ENCODE measurements around the gene REG3G. TPM values are rescaled to one million over a fixed set of nuclear protein-coding genes. Genes with fewer than 3 reads are reported as not detected.

Gene REG3G
- total RNA-seq, 6 experiments from 2014 or later = not detected

GRCh38 chr2:79000008-79000576 lies 25.4 kb upstream of the REG3G start:
- Mint-ChIP-seq H3K4me3 (no peak overlapping the region), H3K9me3 (peaks cover 3% of the 10 kb centered on the region; the same call in 1 of the 2 replicates), H3K4me1 (ENCODE audit: low read depth) (no peaks in the 10 kb centered on the region), H3K27me3 (ENCODE audit: insufficient read depth) (no peaks in the 10 kb centered on the region; the same call in 1 of the 2 replicates), H3K27ac (no peak overlapping the region), H3K36me3 (ENCODE audit: low read depth) (no peaks in the 10 kb centered on the region)
- TF ChIP-seq CTCF (IDR thresholded peaks at IDR 0.05) = no peak
- no peak for DNase-seq

DNA sequence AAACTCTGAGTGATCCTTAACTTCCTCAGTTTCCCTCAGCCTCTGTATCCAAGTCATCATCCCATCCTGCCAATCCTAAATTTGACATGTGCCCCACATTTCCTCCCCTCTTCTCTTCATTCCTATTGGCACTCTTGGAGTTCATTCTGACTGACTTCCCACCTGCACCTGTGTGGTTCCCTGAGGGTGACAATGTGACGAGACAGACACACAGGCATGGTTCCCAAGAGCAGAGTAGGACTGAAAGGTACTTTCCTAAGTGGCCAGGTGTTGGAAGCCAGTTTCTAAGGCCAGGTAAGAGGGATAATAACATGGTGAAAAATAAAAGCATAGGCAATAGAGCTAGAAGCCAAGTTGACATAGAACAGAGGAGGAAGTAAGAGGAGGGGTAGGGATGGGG lies 24.2 kb upstream of the REG3G start:
- no peaks in the 10 kb centered on the region for H3K4me1 Mint-ChIP-seq (ENCODE audit: low read depth)
- no peaks in the 10 kb centered on the region for H3K36me3 Mint-ChIP-seq (ENCODE audit: low read depth)
- no peak overlapping the region for H3K4me3 Mint-ChIP-seq
- H3K27ac Mint-ChIP-seq = no peak overlapping the region
- TF ChIP-seq CTCF (IDR thresholded peaks at IDR 0.05) = no peak
- H3K27me3 Mint-ChIP-seq (ENCODE audit: insufficient read depth) = no peaks in the 10 kb centered on the region; the same call in 1 of the 2 replicates
- no peak for DNase-seq
- H3K9me3 Mint-ChIP-seq = peaks cover 4% of the 10 kb centered on the region; the same call in 1 of the 2 replicates

DNA sequence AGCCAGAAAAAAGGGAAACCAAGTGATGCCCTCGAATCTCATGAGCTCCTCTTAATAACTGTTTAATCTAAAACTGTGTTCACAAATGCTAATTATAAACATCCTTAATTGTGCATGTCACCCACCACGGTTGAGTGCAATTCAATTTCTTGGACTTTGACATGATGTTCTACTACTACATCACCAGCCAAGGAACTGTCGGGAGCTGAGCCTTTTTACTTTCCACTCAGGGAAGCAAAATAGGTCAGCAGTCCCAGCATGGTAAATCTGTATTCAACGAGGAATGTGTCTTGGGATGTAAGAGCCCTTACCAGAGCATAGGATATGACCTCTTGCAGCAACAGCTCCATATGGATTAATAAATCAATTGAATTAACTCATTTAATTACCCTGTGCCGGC lies 20.8 kb upstream of the REG3G start:
- Mint-ChIP-seq H3K36me3 (ENCODE audit: low read depth) (no peaks in the 10 kb centered on the region), H3K4me3 (no peak overlapping the region), H3K4me1 (ENCODE audit: low read depth) (no peaks in the 10 kb centered on the region), H3K27me3 (ENCODE audit: insufficient read depth) (no peaks in the 10 kb centered on the region), H3K27ac (no peak overlapping the region), H3K9me3 (peaks cover 12% of the 10 kb centered on the region)
- no peak for TF ChIP-seq CTCF (IDR thresholded peaks at IDR 0.05)
- no peak for DNase-seq

DNA sequence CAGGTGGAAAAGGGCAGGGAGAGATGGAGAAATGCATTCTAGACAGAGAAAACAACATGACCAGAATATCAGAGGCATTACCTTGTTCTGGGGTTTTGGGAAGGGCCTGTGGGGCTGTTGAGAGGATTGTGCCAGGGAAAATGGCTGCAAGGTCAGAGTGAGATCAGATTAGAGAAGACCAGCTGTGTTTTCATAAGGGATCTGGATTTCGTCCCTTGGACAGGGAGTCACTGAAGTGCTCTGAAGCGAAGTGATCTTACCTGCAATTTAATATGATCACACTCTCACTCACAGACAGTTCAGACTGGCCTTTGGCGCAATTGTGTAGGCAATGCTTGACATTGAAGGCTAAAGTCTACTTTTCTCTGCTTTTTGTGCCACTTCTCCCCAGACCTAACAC lies 20.3 kb upstream of the REG3G start:
- H3K27ac Mint-ChIP-seq = no peak overlapping the region
- TF ChIP-seq CTCF (IDR thresholded peaks at IDR 0.05) = no peak
- H3K27me3 Mint-ChIP-seq (ENCODE audit: insufficient read depth) = no peaks in the 10 kb centered on the region
- no peak for DNase-seq
- H3K4me3 Mint-ChIP-seq = no peak overlapping the region
- peaks cover 16% of the 10 kb centered on the region for H3K9me3 Mint-ChIP-seq
- no peaks in the 10 kb centered on the region for H3K36me3 Mint-ChIP-seq (ENCODE audit: low read depth)
- no peaks in the 10 kb centered on the region for H3K4me1 Mint-ChIP-seq (ENCODE audit: low read depth)

DNA sequence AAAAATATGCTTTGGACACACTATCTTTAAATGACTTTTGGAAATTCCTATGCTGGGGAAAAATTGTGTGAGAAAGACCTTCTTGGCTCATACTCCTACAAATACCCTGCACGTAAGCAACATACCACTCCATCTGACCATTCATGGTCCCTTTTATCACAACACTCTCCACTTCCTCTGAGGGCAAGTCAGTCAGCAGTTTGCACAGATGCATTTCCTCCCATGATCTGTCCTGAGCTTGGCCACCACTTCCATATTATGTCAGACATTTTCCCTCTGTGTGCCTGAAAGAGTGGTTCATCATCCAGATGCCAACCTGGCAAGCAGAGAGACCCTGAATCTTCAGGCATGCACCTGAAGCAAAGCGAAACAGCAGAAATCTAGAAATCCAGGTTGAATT lies 16.1 kb upstream of the REG3G start:
- peaks cover 4% of the 10 kb centered on the region; the same call in 1 of the 2 replicates for H3K36me3 Mint-ChIP-seq (ENCODE audit: low read depth)
- peaks cover 36% of the 10 kb centered on the region for H3K9me3 Mint-ChIP-seq
- no peaks in the 10 kb centered on the region for H3K27me3 Mint-ChIP-seq (ENCODE audit: insufficient read depth)
- no peak for DNase-seq
- TF ChIP-seq CTCF (IDR thresholded peaks at IDR 0.05) = no peak
- no peak overlapping the region for H3K27ac Mint-ChIP-seq
- no peaks in the 10 kb centered on the region for H3K4me1 Mint-ChIP-seq (ENCODE audit: low read depth)
- H3K4me3 Mint-ChIP-seq = no peak overlapping the region

All from HFFc6 (cell line).